ENCODE results near the gene HTR1A.
A peak's percentile ranks its signal among the peaks of the same experiment; 100 is the strongest.

The HTR1A gene

GRCh38 chr5:63962279-63962678, at the start of gene HTR1A:
Gene HTR1A, minus strand, starts transcription at chr5:63962445. Its CDS starts 726 bp downstream, at chr5:63961719.
- DNase-seq = no peak

- no peak for DNase-seq
These were observed 41.7 kb upstream of the HTR1A start for GRCh38 chr5:64003966-64004365.

GRCh38 chr5:64000096-64000495, 37.9 kb upstream of the HTR1A start:
- DNase-seq = no peak

GRCh38 chr5:63987053-63987452, 24.8 kb upstream of the HTR1A start:
- DNase-seq = no peak

GRCh38 chr5:63981864-63982263, 19.6 kb upstream of the HTR1A start:
- no peak for DNase-seq

- DNase-seq = no peak
These were observed 1.7 kb upstream of the HTR1A start for GRCh38 chr5:63963926-63964325.

GRCh38 chr5:63963080-63963735, 963 bp upstream of the HTR1A start:
- DNase-seq = peak; percentile 30

GRCh38 chr5:63961598-63962161, 565 bp downstream of the HTR1A start:
- no peak for DNase-seq

- DNase-seq = no peak
These were observed 1.1 kb downstream of the HTR1A start for GRCh38 chr5:63961125-63961597.

- no peak for DNase-seq
These were observed 1.6 kb downstream of the HTR1A start for GRCh38 chr5:63960646-63961045.

- no peak for DNase-seq
These were observed 2.9 kb downstream of the HTR1A start for GRCh38 chr5:63959177-63959982.

- no peak for DNase-seq
These were observed 3.6 kb downstream of the HTR1A start for GRCh38 chr5:63958654-63959053.

GRCh38 chr5:63957617-63958016, 4.6 kb downstream of the HTR1A start:
- no peak for DNase-seq

GRCh38 chr5:63953217-63953616, 9.0 kb downstream of the HTR1A start:
- no peak for DNase-seq

- no peak for DNase-seq
These were observed 27.1 kb downstream of the HTR1A start for GRCh38 chr5:63935103-63935502.

GRCh38 chr5:63931836-63932235, 30.4 kb downstream of the HTR1A start:
- no peak for DNase-seq

- no peak for DNase-seq
These were observed 33.8 kb downstream of the HTR1A start for GRCh38 chr5:63928451-63928850.

GRCh38 chr5:63923914-63924313, 38.3 kb downstream of the HTR1A start:
- no peak for DNase-seq

- no peak for DNase-seq
These were observed 42.3 kb downstream of the HTR1A start for GRCh38 chr5:63919763-63920478.

GRCh38 chr5:63916786-63917185, 45.5 kb downstream of the HTR1A start:
- no peak for DNase-seq

- no peak for DNase-seq
These were observed 50.4 kb downstream of the HTR1A start for GRCh38 chr5:63911871-63912270.
